KMS-11 (cell line): Measurements from ENCODE around the gene PLD1.

ENCODE experiments used
- H2AFZ ChIP-seq: fragments of 200-600 bp; sonication (generic); 2 replicates; pipeline ENCODE4 v1.6.1; 2016; ENCODE audit warnings: antibody characterized with exemption, mixed run types, low read depth
- H3K27ac ChIP-seq: fragments of 200-600 bp; sonication (generic); 2 replicates; pipeline ENCODE4 v1.6.1; 2016; ENCODE audit warnings: mild to moderate bottlenecking, mixed run types
- H3K27me3 ChIP-seq: fragments of 200-600 bp; sonication (generic); 2 replicates; pipeline ENCODE4 v1.6.1; 2017; ENCODE audit warnings: mild to moderate bottlenecking, low read depth, mixed run types, moderate library complexity; ENCODE audit not compliant: insufficient read depth
- H3K36me3 ChIP-seq: fragments of 200-600 bp; sonication (generic); 2 replicates; pipeline ENCODE4 v1.6.1; 2017; ENCODE audit warnings: mild to moderate bottlenecking, mixed run types; ENCODE audit not compliant: insufficient read depth
- H3K4me1 ChIP-seq: fragments of 200-600 bp; sonication (generic); 2 replicates; pipeline ENCODE4 v1.6.1; 2016; ENCODE audit warnings: mild to moderate bottlenecking, low read depth, mixed run types; ENCODE audit not compliant: poor library complexity, severe bottlenecking
- H3K4me2 ChIP-seq: fragments of 200-600 bp; sonication (generic); 2 replicates; pipeline ENCODE4 v1.7.0; 2016; ENCODE audit warnings: mild to moderate bottlenecking, mixed run types
- H3K4me3 ChIP-seq: fragments of 200-600 bp; sonication (generic); IDR thresholded peaks from 2 replicates; pipeline ENCODE4 v1.6.1; 2017; ENCODE audit warnings: low read depth, low read length, mixed read lengths; ENCODE audit not compliant: insufficient read depth
- H3K79me2 ChIP-seq: fragments of 200-600 bp; sonication (generic); 2 replicates; pipeline ENCODE4 v1.6.1; 2016; ENCODE audit warnings: low read depth, mixed run types; ENCODE audit not compliant: insufficient read depth
- H3K9ac ChIP-seq: fragments of 200-600 bp; sonication (generic); 2 replicates; pipeline ENCODE4 v1.6.1; 2016; ENCODE audit warnings: mild to moderate bottlenecking, mixed run types
- H4K20me1 ChIP-seq: fragments of 200-600 bp; sonication (generic); 2 replicates; pipeline ENCODE4 v1.6.1; 2016; ENCODE audit warnings: mild to moderate bottlenecking, mixed run types; ENCODE audit not compliant: insufficient read depth
- CTCF ChIP-seq: fragments of 200-600 bp; sonication (generic); conservative IDR thresholded peaks from 2 replicates; pipeline ENCODE4 v1.6.1; 2017; ENCODE audit warnings: low read depth, mild to moderate bottlenecking, antibody characterized with exemption, low read length, moderate library complexity, mixed read lengths

PLD1 gene

GRCh38 chr3:171712171-171712938, 97.9 kb downstream of the PLD1 start:
- Histone ChIP-seq H3K9ac (no peak overlapping the region), H3K4me2 (no peak overlapping the region), H3K79me2 (no peaks in the 10 kb centered on the region)

GRCh38 chr3:171711461-171712170, 98.7 kb downstream of the PLD1 start:
- H3K4me1 ChIP-seq = no peaks in the 10 kb centered on the region
- H4K20me1 ChIP-seq = no peaks in the 10 kb centered on the region
- no peaks in the 10 kb centered on the region for H3K36me3 ChIP-seq
- H3K4me2 ChIP-seq = no peak overlapping the region
- no peak overlapping the region for H2AFZ ChIP-seq
- H3K4me3 ChIP-seq = no peak overlapping the region
- H3K9ac ChIP-seq = no peak overlapping the region
- H3K79me2 ChIP-seq = no peaks in the 10 kb centered on the region
- no peaks in the 10 kb centered on the region for H3K27me3 ChIP-seq
- no peak for TF ChIP-seq CTCF
- H3K27ac ChIP-seq = no peak overlapping the region

More at GRCh38 chr3:171712171-171712938, 97.9 kb downstream of the PLD1 start:
- no peak overlapping the region for H2AFZ ChIP-seq
- no peaks in the 10 kb centered on the region for H3K27me3 ChIP-seq
- no peak overlapping the region for H3K27ac ChIP-seq
- no peaks in the 10 kb centered on the region for H3K4me1 ChIP-seq
- no peak overlapping the region for H3K4me3 ChIP-seq
- no peaks in the 10 kb centered on the region for H3K36me3 ChIP-seq
- no peaks in the 10 kb centered on the region for H4K20me1 ChIP-seq
- TF ChIP-seq CTCF = no peak

GRCh38 chr3:171710359-171710758, 99.9 kb downstream of the PLD1 start:
- Histone ChIP-seq H3K27ac (no peak overlapping the region), H2AFZ (no peak overlapping the region), H3K4me2 (no peak overlapping the region), H3K27me3 (no peaks in the 10 kb centered on the region), H4K20me1 (no peaks in the 10 kb centered on the region), H3K4me1 (no peaks in the 10 kb centered on the region), H3K36me3 (no peaks in the 10 kb centered on the region), H3K9ac (no peak overlapping the region), H3K4me3 (no peak overlapping the region), H3K79me2 (no peaks in the 10 kb centered on the region)
- TF ChIP-seq CTCF = no peak

- TF ChIP-seq CTCF = no peak
- H3K4me2 ChIP-seq = no peak overlapping the region
- H3K36me3 ChIP-seq = no peaks in the 10 kb centered on the region
- no peak overlapping the region for H3K4me3 ChIP-seq
- no peaks in the 10 kb centered on the region for H3K4me1 ChIP-seq
- no peaks in the 10 kb centered on the region for H4K20me1 ChIP-seq
- no peaks in the 10 kb centered on the region for H3K27me3 ChIP-seq
- no peak overlapping the region for H2AFZ ChIP-seq
- H3K9ac ChIP-seq = no peak overlapping the region
- H3K79me2 ChIP-seq = no peaks in the 10 kb centered on the region
- no peak overlapping the region for H3K27ac ChIP-seq
These were observed 105.5 kb downstream of the PLD1 start for GRCh38 chr3:171704814-171705213.
